DND-41 (cell line): Measurements from ENCODE around the gene IL21R.

Experiments used
- ATAC-seq: fragments of 200-7000 bp; cut with Tn5 transposase; 3 replicates; pipeline ENCODE4 v1.9.1; 2021; ENCODE audit warnings: low read depth; ENCODE audit not compliant: insufficient read depth
- DNase-seq: peaks from one replicate; pipeline ENCODE4 v3.0.0-alpha.2; 2020
- H2AFZ ChIP-seq: 2 replicates; pipeline ENCODE4 v1.6.0; 2012; ENCODE audit warnings: low read depth, low read length
- H3K27ac ChIP-seq: 2 replicates; pipeline ENCODE4 v1.5.1; 2012; ENCODE audit warnings: low read length, inconsistent platforms
- H3K27me3 ChIP-seq: fragments of 200-600 bp; sonication (generic); 2 replicates; pipeline ENCODE4 v1.6.0; 2012; ENCODE audit warnings: low read length, mild to moderate bottlenecking, inconsistent platforms; ENCODE audit not compliant: insufficient read depth, poor library complexity
- H3K36me3 ChIP-seq: 2 replicates; pipeline ENCODE4 v1.5.1; 2012; ENCODE audit warnings: low read length, inconsistent platforms; ENCODE audit not compliant: insufficient read depth
- H3K4me1 ChIP-seq: 2 replicates; pipeline ENCODE4 v1.5.1; 2012; ENCODE audit warnings: mild to moderate bottlenecking, low read length; ENCODE audit not compliant: insufficient read depth
- H3K4me2 ChIP-seq: 2 replicates; pipeline ENCODE4 v1.6.0; 2012; ENCODE audit warnings: mild to moderate bottlenecking, moderate library complexity, low read length, inconsistent platforms; ENCODE audit not compliant: insufficient read depth
- H3K4me3 ChIP-seq, 2 experiments: fragments of 200-600 bp in 1 of 2; shearing (Covaris generic) in 1 of 2; 2 replicates each; pipeline ENCODE4 v1.5.1; 2012 to 2016; ENCODE audit warnings: inconsistent platforms in 2 of 2, low read length in 2 of 2, mild to moderate bottlenecking in 2 of 2, low read depth in 1 of 2, moderate library complexity in 1 of 2
- H3K79me2 ChIP-seq: 2 replicates; pipeline ENCODE4 v1.6.0; 2012; ENCODE audit warnings: low read length, inconsistent platforms; ENCODE audit not compliant: insufficient read depth
- H3K9ac ChIP-seq: 2 replicates; pipeline ENCODE4 v1.6.0; 2012; ENCODE audit warnings: low read depth, mild to moderate bottlenecking, inconsistent platforms, low read length, moderate library complexity
- H3K9me3 ChIP-seq: 2 replicates; pipeline ENCODE4 v1.5.1; 2012; ENCODE audit warnings: low read length, moderate library complexity, mild to moderate bottlenecking, inconsistent platforms; ENCODE audit not compliant: insufficient read depth, severe bottlenecking
- H4K20me1 ChIP-seq: 2 replicates; pipeline ENCODE4 v1.6.0; 2012; ENCODE audit warnings: low read length; ENCODE audit not compliant: insufficient read depth
- EZH2 ChIP-seq: IDR thresholded peaks from 3 replicates; pipeline ENCODE4 v1.6.1; 2012; ENCODE audit warnings: borderline replicate concordance, low read depth, mild to moderate bottlenecking, moderate library complexity, low read length, inconsistent platforms; ENCODE audit not compliant: severe bottlenecking
- TF ChIP-seq, protein P1 (sequence below): IDR thresholded peaks from 2 replicates; pipeline ENCODE4 v1.5.1; 2012; ENCODE audit warnings: borderline replicate concordance, low read length, moderate library complexity, mild to moderate bottlenecking; ENCODE audit not compliant: poor library complexity, severe bottlenecking; ENCODE audit errors: extremely low read depth

The IL21R gene

DNA sequence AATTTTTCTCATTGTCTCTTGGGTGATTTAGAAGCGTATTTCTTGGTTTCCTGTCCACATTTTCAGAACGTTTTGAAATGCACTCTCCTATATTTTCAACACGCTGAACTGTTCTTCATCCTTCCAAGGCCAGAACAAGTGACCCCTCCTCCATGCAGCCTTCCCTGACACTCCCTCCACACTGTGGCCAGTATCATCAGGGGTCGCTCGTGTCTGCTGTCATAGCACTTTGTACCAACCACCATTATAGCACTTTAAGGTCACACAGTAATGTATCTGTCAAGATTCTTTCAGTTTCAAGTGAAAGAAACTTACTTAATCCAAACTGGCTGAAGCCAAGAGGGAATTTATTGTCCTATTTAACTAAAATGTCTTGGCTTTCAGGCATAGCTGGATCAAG is 17.5 kb upstream of the IL21R start:
- TF ChIP-seq, protein P1, sequence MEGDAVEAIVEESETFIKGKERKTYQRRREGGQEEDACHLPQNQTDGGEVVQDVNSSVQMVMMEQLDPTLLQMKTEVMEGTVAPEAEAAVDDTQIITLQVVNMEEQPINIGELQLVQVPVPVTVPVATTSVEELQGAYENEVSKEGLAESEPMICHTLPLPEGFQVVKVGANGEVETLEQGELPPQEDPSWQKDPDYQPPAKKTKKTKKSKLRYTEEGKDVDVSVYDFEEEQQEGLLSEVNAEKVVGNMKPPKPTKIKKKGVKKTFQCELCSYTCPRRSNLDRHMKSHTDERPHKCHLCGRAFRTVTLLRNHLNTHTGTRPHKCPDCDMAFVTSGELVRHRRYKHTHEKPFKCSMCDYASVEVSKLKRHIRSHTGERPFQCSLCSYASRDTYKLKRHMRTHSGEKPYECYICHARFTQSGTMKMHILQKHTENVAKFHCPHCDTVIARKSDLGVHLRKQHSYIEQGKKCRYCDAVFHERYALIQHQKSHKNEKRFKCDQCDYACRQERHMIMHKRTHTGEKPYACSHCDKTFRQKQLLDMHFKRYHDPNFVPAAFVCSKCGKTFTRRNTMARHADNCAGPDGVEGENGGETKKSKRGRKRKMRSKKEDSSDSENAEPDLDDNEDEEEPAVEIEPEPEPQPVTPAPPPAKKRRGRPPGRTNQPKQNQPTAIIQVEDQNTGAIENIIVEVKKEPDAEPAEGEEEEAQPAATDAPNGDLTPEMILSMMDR = no peak
- TF ChIP-seq EZH2 = no peak
- no peaks in the 10 kb centered on the region for H3K36me3 ChIP-seq
- ATAC-seq (no peak), DNase-seq (no peak)
- no peaks in the 10 kb centered on the region for H3K4me1 ChIP-seq
- no peaks in the 10 kb centered on the region for H4K20me1 ChIP-seq
- H3K4me3 ChIP-seq = no peak overlapping the region
- no peaks in the 10 kb centered on the region for H3K27me3 ChIP-seq
- H3K4me2 ChIP-seq = no peak overlapping the region
- no peaks in the 10 kb centered on the region for H3K79me2 ChIP-seq
- no peak overlapping the region for H2AFZ ChIP-seq
- no peak overlapping the region for H3K27ac ChIP-seq
- H3K9ac ChIP-seq = no peak overlapping the region
- H3K9me3 ChIP-seq = no peaks in the 10 kb centered on the region

DNA sequence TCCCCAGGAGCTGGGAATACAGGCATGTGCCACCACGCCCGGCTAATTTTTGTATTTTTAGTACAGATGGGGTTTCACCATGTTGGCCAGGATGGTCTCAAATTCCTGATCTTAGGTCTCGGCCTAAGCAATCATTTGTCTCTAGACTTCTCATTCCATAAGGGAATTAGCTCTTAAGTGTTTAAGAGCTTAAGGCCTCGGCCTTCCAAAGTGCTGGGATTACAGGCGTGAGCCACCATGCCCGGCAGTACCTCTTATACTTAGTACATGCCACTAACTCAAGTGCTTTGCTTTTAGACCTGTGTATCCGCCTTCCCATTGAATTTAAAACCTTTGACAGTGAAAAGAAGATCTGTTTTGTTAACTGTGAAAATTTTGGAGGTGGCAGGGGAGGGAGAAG is 16.6 kb upstream of the IL21R start:
- Histone ChIP-seq H3K79me2 (no peaks in the 10 kb centered on the region), H3K9ac (no peak overlapping the region), H3K36me3 (no peaks in the 10 kb centered on the region), H3K27ac (no peak overlapping the region), H3K4me2 (no peak overlapping the region), H3K27me3 (no peaks in the 10 kb centered on the region), H3K4me3 (no peak overlapping the region), H4K20me1 (no peaks in the 10 kb centered on the region), H3K4me1 (no peaks in the 10 kb centered on the region), H2AFZ (no peak overlapping the region), H3K9me3 (no peaks in the 10 kb centered on the region)
- no peak for TF ChIP-seq EZH2
- TF ChIP-seq, protein P1 = no peak
- DNase-seq (no peak), ATAC-seq (no peak)

DNA sequence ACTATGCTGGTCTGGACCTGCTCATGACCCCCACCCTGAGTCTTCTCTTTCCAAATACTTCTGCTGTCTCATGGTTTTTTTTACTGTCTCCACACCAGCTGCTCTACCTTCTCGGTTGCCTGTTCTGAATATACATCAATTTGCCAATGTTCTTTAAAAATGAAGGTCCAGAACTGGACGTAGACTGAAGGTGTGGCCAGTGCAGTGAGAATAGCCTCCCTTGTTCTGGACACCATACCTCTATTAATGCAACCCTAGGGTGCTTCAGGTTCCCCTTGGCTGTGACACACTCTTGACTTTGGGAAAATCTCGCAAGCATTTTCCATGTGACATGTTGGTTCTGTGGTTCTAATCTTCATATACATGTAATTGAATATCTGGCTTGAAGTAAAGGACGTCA is 15.3 kb upstream of the IL21R start:
- Histone ChIP-seq H3K27me3 (no peaks in the 10 kb centered on the region), H3K36me3 (no peaks in the 10 kb centered on the region), H3K79me2 (no peaks in the 10 kb centered on the region), H3K9ac (no peak overlapping the region), H2AFZ (no peak overlapping the region), H3K9me3 (no peaks in the 10 kb centered on the region), H3K4me1 (no peaks in the 10 kb centered on the region), H3K4me2 (no peak overlapping the region), H4K20me1 (no peaks in the 10 kb centered on the region), H3K27ac (no peak overlapping the region), H3K4me3 (no peak overlapping the region)
- ATAC-seq (no peak), DNase-seq (no peak)
- TF ChIP-seq, protein P1 = no peak

DNA sequence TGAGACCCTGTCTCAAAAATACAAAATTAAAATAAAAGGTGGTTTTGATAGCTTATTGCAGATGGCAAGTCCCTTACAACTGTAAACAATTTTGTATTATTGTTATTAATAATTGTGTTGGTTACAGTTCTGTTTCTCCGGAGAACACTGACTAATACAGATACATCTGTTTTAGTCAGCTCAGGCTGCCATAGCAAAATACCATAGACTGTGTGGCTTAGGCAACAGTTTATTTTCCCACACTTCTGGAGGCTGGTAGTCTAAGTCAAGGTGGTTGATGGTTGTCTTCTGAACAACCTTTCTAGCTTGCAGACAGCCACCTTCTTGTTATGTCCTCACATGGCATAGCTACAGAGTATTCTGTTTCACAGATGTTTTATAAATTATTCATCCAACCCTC is 14.2 kb upstream of the IL21R start:
- Histone ChIP-seq H3K27ac (no peak overlapping the region), H4K20me1 (no peaks in the 10 kb centered on the region), H3K4me3 (no peak overlapping the region), H3K27me3 (no peaks in the 10 kb centered on the region), H3K36me3 (no peaks in the 10 kb centered on the region), H3K9me3 (no peaks in the 10 kb centered on the region), H2AFZ (no peak overlapping the region), H3K4me1 (no peaks in the 10 kb centered on the region), H3K4me2 (no peak overlapping the region), H3K79me2 (no peaks in the 10 kb centered on the region), H3K9ac (no peak overlapping the region)
- ATAC-seq (no peak), DNase-seq (no peak)
- TF ChIP-seq, protein P1 = no peak
- no peak for TF ChIP-seq EZH2
